NCI-H524 (cell line): ENCODE results near the gene RTN4R.

Source experiments
- DNase-seq, 2 experiments: peaks; one replicate each; lab custom pipeline; 2025; lab: John Stamatoyannopoulos, UW

RTN4R gene

DNA sequence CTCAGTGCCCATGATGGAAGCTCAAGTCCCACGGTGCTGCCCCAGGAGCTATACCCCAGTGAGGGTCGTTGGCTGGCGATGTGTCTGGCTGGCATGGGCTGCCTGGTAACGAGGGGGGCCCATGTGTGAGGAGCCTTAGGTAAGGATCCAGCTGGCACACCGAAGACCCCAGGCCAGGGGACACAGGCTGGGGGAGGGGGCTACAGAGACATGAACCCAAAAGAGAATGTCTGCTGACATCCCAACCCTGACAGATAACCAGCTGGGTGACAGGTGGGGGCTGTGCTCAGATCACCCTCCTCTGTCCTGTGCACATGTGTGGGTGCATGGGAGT, 39.2 kb downstream of the RTN4R start:
- no peak for DNase-seq

DNA sequence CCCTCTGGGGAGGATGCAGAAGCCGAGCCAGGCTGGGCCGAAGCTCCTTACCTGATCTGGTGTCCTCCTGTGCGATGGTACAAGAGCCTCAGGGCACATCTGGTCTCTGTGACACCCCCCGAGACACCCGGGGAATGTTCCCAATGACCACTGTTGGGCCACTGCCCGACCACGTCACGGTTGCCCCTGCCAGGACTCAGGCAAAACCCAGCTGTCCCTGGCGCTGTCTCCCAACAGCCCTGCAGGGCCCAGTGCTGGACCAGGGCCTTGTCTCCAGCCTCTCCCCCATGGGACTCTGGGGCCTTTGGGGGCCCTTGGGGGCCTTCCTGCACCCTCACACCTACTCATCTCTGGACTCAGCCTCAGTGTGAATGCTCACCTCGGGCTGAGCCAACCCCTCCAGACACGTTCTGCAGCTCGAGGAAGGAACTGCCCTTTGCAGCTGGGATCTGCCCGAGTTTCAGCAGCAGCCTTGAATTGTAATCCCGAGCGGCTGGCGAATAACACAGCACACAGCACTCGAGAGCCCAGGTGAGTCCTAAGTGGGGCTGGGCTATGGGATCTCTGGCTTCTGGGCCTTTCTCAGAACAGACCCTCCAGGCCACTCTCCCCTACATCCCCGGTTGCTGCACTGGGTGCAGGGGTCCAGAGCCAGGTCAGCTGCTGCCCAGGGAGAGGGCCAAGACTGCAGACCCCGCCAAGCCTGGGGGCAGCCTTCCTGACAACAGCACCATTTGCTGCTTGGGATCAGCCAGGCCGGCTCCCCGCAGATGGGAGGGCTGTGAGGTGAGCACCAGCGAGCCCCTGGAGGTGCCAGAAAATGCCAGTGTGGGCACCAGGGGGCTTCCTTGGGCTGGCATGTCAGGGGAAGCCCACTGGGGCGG, 39.8 kb downstream of the RTN4R start:
- DNase-seq = peak in 1 of 2 experiments; percentile 15

DNA sequence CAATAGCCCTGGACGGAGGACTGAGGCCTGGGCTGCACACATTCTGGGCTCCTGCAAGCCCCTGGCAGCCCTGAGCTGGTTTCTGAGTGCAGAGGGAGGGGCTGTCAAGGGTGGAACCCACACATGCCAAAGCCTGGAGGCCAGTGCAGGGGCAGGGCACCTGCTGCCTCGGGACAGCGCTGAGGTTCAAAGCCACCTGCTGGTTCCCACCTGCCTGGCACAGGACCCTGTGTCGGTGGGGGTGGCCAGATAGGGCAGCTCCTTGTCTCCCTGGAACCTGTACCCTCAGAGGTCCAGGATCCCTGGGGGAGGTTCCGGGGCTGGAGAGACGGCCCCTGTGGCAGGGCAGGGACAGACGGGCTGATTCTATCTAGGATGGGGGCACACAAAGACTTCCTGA, 40.8 kb downstream of the RTN4R start:
- DNase-seq = no peak

DNA sequence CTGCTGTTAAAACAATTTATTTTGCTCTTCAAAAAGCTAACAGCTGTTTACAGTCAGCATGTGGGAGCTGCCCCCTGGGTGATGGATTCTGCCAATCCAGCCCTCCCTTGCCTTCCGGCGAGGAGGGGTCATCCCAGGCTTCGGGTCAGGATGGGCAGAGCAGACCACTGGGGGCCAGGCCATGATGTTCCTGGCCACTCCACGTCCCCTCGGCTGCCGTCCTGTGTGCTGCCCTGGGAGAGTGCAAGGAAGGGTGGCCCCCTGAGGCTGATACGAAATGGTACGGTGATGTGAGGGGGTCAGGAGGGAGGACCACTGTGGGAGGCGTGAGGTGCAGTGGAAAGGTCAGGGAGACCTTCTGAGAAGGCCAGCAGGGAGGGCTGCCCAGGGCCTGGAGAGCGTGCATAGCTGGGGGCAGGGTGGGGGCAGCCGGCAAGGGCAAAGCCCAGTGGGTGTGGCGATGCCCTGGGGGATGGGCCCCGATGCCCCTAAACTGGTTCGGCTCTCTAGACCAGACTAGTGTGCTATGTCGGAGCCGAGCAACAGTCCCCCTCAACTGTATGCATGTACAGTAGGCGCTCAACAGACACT, 41.3 kb downstream of the RTN4R start:
- DNase-seq = no peak

DNA sequence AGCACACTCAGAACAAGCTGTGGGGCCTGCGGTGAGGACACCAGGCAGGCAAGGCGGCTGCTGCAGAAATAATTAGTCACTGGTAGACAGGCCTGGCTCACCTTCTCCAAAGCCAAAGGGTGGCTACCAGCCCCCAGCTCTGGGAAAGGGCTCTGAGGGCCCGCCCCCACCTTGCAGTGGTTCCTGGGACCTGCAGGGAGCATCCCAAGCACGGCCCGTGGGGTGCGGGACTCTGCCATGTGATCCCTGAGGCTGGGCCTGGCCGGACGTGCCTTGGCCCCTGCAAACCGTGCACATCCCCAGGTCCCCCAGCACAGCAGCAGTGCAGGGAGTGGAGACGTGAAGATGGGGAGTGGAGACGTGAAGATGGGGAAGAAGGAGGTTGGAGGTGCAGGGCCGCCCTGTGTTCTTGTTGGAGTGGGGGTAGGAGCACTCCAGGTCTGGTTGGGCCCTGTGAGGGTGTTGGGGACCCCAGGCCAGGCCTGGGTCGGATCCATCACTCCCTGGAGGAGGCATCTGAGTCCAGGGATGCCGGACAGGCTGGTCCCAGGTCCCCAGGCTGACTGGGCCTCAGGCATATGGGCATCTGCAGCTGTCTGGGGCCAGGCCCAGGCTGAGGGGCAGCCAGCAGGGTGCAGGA, 41.9 kb downstream of the RTN4R start:
- DNase-seq = no peak

DNA sequence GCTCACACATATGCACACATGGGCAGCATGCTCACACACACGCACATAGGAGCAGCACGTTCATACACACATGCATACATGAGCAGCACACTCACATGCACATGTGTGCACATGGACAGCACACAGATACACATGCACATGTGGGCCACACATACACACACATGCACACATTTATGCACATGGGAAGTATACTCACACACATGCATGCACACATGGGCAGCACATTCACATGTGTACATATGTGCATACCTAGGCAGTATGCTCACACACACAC, 42.5 kb downstream of the RTN4R start:
- no peak for DNase-seq

DNA sequence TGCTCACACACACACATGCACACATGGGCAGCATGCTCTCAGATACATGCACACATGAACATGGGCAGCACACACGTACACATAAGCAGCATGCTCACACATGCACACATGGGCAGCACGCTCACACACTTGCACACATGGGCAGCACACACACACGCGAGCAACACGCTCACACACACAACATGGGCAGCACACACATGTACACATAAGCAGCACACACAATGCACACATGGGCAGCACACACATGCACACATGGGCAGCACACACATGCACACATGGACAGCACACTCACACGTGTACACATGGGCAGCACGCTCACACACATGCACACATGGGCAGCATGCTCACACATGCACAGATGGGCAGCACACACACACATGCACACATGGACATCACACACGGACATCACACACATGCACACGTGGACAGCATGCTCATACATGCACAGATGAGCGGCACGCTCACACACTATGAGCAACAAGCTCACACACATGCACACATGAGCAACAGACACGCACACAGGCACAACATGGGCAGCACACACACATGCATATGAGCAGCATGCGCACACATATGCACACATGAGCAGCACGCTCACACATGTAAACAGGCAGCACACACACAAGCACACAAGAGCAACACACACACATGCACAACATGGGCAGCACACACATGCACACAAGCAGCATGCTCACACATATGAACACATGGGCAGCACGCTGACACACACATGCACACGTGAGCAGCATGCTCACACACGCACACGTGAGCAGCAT, 43.0 kb downstream of the RTN4R start:
- no peak for DNase-seq

DNA sequence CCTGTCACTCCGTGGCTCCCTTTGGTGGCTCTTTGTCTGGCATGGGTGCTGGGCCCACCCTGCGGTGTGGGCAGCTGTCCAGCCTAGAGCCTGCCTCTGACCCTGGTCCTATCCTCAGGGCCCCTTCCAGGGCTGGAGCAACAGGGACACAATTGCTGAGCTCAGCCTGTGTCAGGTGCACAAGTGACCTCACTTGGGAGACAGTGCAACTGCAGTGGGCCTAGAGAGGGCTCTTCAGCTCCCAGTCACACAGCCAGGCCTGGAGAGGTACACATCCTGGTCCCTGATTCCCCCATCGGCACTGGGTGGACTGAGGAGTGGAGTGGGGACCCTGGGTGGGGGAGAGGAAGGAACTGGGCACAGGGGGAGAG, 43.9 kb downstream of the RTN4R start:
- no peak for DNase-seq

DNA sequence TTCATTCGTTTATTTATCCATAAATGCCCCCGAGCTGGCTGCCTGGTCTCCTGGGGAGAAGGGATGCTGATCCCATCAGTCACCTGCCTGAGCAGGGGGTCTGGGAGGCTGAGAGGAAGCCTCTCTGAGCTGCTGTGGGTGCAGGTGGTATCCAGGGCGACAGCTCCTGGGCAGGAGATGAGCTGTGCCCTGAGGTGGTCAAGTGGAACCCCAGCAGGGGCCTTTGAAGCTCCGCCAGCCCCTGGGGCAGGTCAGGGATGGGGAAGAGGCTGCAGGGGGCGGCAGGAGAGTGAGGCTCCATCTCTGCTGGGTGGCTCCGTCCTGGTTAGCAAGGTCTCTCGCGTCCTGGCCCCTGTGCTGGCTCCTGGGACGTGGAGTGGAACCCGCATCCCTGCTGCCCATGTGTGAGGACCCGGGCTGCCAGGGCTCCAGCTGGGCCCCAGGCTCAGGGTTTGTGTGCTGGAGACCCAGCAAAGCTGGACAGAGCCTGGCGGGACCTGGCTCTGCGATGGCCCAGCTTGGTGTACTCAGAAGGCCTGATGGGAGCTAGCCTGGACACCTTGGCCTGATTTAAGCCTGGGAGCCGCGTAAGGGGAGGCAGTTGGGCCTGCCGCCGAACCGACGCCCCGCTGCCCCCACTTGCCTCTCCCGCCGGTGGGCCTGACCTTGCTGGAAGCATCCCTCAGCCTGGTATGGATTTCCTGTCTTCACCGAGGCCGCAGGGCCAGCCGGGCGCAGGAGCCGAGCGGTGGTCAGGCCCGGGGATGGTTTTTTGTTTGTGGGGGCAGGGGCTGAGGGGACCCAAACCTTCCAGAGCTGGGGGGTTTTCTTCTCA, 44.5 kb downstream of the RTN4R start:
- DNase-seq = no peak

DNA sequence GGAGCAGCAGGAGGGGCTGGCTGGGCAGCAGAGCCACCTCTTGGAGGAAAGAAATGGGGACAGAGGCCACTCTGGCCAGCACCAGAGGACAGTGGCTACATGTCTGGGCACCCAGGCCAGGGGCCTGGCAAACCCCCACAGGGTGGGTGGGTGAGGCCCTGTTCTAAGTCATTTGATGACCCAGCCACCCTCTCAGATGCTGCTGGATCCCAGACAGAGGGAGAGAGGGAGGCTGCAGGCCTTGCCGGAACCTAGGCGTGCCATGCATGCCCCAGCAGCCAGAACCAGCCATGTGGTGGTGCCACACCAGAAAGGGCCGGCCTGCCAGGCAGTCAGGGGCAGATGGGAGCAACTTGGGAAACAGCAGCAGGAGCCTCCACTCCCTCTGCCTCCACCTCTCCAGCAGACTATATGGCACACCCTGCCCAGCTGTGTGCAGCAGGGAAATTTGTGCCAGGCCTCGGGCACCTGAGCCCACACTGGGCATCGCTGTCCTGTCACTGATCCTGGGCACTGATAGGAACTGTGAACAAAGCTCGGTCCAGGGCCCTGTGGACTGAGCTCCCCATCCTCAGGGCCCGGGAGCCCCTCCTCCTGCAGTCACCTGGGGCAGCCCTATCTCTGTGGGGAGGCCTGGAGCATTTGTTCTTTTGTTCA, 45.2 kb downstream of the RTN4R start:
- no peak for DNase-seq

DNA sequence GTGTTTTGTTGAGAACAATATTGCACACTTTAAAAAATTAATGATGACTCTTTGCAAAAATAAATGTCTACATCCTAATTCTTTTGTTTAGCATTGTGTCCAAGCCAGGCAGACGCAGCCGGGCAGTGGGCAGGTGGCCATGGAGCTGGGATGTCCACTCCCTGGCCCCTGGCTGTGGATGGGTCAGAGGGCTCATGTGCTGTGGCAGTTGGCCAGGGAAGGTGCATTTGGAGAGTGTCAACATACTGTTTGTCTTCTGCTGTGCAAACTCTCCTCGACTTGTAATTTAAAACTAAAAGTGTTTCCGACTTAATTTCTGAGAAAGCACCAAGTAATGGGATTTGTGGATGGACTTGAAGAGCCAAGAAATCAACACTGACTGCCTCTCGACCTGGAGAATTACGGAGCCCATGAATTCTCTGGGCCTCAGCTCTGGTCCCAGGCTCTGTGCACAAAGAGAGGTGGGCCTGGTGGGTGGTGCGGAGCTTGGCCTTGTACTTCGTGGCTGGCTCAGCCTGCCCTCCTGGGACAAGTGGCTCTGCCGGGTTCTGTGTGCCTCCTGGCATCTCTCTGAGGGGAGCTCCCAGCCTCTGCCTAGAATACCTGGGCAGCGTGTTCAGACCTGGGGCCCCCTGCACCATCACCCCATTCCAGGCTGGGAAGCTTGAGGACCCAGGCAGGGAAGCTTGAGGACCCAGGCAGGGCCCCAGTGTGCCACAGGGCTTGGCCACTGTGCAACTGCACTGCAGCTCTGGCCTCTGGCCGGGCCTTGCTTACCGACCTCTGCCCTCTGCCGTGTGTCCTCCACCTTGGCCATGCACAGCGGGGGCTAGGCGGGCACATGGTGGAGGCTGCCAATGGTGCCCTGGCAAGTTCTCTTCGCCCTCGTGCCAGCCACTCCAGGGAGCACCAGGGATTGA, 46.4 kb downstream of the RTN4R start:
- no peak for DNase-seq

DNA sequence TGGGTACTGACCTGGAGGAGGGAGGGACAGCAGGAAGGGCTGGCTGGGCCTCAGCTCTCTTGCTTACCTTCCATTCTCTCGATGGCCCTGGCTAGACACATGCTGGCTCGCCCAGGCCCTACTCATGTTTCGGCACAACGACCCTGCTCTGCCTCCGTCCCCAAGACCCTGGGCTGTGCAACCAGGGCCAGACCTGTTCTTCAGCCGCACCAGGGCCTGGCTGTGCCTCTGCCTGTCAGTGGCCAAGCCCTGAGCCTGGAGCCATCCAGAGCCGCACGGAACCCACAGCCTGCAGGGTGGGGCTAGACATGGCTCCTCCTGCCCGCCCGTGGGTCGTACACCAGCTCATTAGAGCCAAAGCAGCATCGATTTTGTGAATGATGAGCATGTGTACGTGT, 47.5 kb downstream of the RTN4R start:
- no peak for DNase-seq

DNA sequence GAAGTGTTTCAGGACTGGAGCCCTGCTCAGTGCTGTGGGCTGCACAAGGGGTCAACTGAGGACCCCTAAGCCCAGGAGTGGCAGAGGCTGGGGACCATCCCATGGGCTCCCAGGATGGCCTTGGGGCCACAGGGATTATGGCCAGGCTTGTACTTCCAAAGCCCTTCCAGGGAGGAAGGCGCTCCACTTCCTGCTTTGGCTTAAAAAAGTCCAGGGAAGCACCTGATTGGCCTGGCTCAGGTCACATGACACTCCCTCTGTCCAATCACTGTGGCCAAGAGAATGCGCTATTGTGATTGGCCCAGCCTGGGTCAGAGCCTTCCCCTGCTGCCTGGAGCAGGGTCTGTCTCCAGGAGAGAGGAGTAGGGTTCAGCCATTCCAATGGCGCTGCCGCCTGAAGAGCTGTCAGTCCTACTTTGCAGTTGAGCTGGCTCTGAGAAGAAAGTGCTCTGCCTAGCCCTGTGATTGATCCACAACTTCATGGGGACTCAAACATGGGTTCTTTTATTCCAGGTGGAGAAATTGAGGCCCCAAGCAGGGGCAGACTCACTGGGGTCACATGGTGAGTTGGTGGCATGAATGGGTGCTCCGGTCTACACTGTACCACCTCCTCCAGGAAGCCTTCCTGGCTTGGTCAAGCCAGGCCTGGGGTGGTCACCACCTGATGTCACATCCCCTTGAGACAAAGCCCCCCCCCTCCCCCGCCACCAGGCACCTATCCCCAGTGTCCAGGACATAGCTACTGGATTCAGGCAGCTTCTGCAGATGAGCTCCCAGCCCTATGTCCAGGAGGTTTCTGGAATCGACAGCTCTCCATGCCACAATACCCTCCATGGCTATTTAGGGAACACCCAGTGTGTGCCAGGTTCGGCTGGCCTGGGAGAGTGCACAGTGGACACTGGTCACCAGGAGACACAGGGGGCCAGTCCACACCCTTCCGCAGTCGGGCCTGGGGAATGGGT, 48.2 kb downstream of the RTN4R start:
- no peak for DNase-seq

DNA sequence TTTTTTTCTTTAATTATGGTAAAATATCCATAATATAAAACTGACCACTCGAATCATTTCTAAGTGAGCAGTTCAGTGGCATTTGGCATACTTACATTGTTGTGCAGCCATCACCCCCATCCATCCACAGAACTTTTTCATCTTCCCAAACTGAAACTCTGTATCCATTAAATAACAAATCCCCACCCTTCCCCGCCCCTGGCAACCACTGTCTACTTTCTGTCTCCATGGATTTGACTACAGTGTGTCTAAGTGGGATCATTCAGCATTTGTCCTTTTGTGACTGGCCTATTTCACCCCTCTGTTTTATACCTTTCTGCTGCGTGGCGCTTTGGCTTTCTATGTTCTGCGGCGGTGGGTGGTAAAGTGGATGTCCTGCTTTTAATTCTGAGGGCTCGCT, 49.1 kb downstream of the RTN4R start:
- no peak for DNase-seq

DNA sequence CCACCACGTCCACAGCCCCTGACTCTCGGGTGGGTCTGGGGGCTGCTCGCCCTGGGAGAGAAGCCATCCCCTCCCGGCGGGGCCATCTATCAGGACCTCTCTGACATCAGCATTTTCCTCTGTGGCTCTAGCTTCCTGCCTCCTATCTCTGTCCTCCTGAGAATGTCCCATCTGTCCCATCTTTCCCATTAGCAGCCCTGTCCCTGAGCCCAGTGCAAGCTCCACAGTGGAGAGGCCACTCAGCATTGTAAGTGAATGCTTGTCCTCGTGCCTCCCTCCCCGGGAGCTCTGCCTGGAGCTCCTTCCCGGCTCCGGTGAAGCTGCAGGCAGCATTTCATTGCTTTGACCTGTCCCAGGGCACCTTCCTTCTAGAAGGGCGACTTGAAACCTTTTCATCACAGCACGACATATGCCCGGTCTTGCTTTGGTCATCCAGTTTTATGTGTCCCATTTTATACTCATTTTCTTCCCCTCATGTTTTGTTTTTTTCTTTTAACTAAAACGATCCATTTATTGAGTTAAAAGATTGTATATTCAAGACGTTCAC, 49.7 kb downstream of the RTN4R start:
- peak; percentile 29 to 77 for DNase-seq

DNA sequence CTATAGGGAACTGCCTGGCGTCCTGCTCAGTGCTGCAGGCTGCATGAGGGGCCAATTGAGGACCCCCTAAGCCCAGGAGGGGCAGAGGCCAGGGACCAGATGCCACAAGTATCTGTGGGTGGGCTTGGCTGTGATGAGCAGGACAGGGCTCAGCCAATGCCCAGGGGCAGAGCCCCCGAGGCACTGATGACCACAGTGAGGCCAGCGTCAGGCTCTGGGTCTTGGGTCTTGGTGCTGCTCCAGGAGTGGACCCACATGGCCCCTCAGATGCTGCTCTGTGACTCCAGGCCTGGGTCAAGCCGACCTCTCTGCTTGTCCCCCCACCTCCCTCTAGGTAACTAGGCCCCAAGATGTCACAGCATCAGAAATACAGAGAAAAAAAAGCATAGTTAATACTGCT, 50.6 kb downstream of the RTN4R start:
- DNase-seq = no peak

DNA sequence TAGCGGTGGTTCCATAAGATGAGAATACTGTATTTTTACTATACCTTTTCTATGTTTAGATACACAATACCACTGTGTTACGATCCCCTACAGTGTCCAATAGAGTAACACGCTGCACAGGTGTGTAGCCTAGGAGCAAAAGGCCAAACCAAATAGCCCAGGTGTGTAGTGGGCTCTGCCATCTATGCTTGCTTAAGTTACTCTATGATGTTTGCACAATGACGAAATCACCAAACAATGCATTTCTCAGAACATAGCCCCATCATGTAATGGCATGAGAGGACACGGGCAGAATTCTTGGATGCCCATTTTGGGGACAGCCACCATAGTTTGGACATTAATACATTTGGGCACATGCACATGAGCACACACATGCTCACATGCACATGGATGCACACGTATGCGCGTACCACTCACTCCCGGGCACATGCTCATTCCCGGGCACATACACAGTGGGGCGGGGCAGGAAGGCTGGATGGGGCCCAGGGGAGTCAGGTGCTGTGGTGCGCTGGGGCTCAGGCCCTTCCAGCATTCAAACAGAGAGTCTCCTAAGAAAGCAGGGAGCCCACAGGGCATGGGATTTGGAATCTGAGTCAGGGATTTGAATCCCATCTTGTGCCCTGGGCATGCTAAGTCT, 51.1 kb downstream of the RTN4R start:
- DNase-seq = no peak

DNA sequence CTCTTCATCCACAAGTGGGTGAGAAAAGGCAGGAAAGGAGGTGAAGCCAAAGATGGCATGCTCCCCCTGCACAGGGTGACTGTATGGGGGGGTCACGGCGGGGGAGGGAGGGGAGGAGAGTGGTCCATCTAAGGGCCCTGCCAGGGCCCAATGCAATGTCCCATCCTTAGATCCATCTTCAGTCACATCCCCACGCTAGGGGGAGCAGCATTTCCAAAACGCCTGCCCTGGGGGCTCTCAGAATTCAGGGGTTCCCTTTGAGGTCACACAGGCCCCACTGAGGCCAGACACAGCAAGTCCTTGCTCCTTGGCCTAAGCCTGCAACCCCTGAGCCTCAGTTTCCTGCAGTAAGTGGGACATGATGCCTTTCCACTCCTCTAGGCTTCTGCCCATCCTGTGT, 52.4 kb downstream of the RTN4R start:
- DNase-seq = no peak
